Mucosa of rectum (tissue), 2 donors: ENCODE results near the gene PRMT2.

Experiments
- H3K27ac ChIP-seq, 2 donors: one replicate each; pipeline ENCODE4 v1.7.0; 2013; ENCODE audit warnings: inconsistent platforms in 2 of 2, low read depth in 2 of 2, low read length in 2 of 2
- H3K27me3 ChIP-seq, 2 donors: one replicate each; pipeline ENCODE4 v1.7.0; 2013; ENCODE audit warnings: low read length in 2 of 2; ENCODE audit not compliant: control insufficient read depth in 2 of 2, insufficient read depth in 2 of 2
- H3K36me3 ChIP-seq, 2 donors: one replicate each; pipeline ENCODE4 v1.7.0; 2013; ENCODE audit warnings: low read length in 2 of 2; ENCODE audit not compliant: control insufficient read depth in 2 of 2, insufficient read depth in 2 of 2
- H3K4me1 ChIP-seq, 2 donors: one replicate each; pipeline ENCODE4 v1.7.0; 2013; ENCODE audit warnings: low read length in 2 of 2, mild to moderate bottlenecking in 1 of 2; ENCODE audit not compliant: control insufficient read depth in 2 of 2, insufficient read depth in 2 of 2
- H3K4me3 ChIP-seq, 2 donors: one replicate each; pipeline ENCODE4 v1.7.0; 2013; ENCODE audit warnings: low read length in 2 of 2
- H3K9ac ChIP-seq, 2 donors: one replicate each; pipeline ENCODE4 v1.7.0; 2013; ENCODE audit warnings: low read length in 2 of 2, low read depth in 1 of 2, mild to moderate bottlenecking in 1 of 2
- H3K9me3 ChIP-seq, 2 donors: one replicate each; pipeline ENCODE4 v1.7.0; 2013; ENCODE audit warnings: low read length in 2 of 2; ENCODE audit not compliant: control insufficient read depth in 2 of 2
- donor health status: healthy.
- donor health status: Normal muscosa, but diverticular disease.

PRMT2 gene

DNA sequence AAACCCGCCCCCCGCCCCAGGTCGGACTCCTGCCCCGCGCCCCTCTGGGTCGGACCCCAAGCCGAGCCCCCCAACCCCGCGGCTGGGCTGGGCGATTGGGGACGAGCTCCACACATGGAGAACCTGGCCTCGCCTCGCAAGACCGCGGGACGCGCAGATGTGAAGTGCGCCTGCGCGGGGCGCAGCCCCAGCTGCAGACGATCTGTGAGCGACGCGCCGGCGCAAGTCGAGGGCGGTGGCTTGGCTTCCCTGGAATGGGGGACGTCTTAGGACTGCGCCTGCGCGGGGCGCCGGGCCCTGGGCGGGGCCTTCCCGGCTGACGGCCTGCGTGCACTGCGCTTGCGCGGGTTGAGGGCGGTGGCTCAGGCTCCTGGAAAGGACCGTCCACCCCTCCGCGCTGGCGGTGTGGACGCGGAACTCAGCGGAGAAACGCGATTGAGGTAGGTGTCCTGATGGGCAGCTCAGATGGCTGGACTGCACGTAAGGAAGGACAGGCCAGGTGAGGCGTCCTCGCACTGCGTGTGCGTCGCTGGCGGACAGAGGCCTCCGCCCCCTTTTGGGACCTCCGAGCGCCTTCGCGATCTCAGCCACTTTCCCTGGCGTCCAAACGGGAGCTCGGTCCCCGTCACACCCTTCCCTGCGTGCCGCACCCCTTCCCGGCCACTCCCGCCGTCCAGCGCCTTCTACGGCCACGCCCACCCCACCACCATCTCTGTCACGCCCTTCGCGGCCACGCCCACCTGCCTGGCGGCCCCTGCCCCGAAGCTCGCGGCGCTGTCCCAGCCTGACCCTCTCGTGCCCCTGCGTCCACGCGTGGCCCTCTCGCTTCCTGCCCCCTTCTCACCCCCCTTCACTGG lies at the start of gene PRMT2:
Gene PRMT2 (plus strand): TSS at position 351 of the 857 bp plus-strand sequence. CDS start 1,278 bp downstream, outside the sequence.
- H3K27ac ChIP-seq = peak within 1 kb of the TSS; percentile 100

DNA sequence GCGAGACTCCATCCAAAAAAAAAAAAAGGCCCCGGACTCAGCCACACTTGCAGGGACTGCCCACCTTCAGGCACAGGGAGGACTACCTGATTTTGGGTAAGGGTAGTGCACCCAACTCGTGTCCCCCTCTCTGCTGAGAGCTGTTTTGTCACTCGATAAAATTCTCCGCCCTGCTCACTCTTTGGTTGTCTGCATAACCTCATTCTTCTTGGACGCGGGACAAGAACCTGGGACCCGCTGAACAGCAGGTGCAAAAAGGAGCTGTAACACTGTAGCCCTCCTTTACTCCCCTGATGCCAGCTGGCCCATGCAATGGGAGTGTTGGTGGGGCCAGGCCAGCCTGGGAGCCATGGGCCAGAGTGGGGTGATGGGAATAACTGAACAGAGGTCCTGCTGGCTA lies 41.2 kb upstream of the PRMT2 start:
- Histone ChIP-seq H3K9ac (no peak overlapping the region), H3K4me1 (no peaks in the 10 kb centered on the region), H3K36me3 (no peaks in the 10 kb centered on the region), H3K27me3 (no peaks in the 10 kb centered on the region), H3K27ac (no peak overlapping the region), H3K4me3 (no peak overlapping the region), H3K9me3 (peaks cover 0 to 2% of the 10 kb centered on the region in 2 donors)

More for the DNA sequence above, at the start of gene PRMT2:
- H3K9me3 ChIP-seq = no peaks in the 10 kb centered on the region
- no peaks in the 10 kb centered on the region for H3K36me3 ChIP-seq
- H3K4me3 ChIP-seq = peak within 1 kb of the TSS; percentile 100
- peak within 1 kb of the TSS; percentile 99 for H3K9ac ChIP-seq
- H3K4me1 ChIP-seq = peaks cover 11 to 12% of the 10 kb centered on the region in 2 donors
- no peaks in the 10 kb centered on the region for H3K27me3 ChIP-seq

DNA sequence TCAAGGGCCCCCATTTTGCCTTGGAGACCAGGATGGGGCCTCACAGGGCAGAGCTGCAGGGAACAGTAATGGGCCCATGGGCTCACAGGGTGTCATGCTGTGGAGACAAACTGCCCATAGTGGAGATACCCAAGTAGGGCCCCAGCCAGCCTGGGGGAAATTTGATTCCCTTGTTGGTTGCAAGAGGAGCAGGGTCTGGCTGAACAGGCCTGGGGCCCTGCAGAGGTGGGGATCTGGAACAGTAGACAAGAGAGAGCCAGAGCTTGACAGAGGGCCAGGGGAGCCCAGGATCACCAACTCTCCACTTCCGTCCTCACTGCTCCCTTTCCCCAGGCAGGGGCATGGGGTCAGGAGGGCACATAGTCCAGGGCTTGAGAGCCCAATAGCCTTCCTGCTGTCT lies 39.3 kb upstream of the PRMT2 start:
- Histone ChIP-seq H3K27me3 (no peaks in the 10 kb centered on the region), H3K9me3 (peaks cover 0 to 2% of the 10 kb centered on the region in 2 donors), H3K4me1 (no peaks in the 10 kb centered on the region), H3K36me3 (no peaks in the 10 kb centered on the region), H3K27ac (no peak overlapping the region), H3K9ac (no peak overlapping the region), H3K4me3 (no peak overlapping the region)

GRCh38 chr21:46597031-46597430 lies 38.4 kb upstream of the PRMT2 start:
- Histone ChIP-seq H3K4me1 (no peaks in the 10 kb centered on the region), H3K4me3 (no peak overlapping the region), H3K36me3 (no peaks in the 10 kb centered on the region), H3K27ac (no peak overlapping the region), H3K27me3 (no peaks in the 10 kb centered on the region), H3K9ac (no peak overlapping the region), H3K9me3 (peaks cover 0 to 2% of the 10 kb centered on the region in 2 donors)

- Histone ChIP-seq H3K27ac (no peak overlapping the region), H3K36me3 (no peaks in the 10 kb centered on the region), H3K4me1 (no peaks in the 10 kb centered on the region), H3K4me3 (no peak overlapping the region), H3K9ac (no peak overlapping the region), H3K27me3 (no peaks in the 10 kb centered on the region), H3K9me3 (peaks cover 0 to 2% of the 10 kb centered on the region in 2 donors)
These were observed 37.6 kb upstream of the PRMT2 start for GRCh38 chr21:46597896-46598343.

DNA sequence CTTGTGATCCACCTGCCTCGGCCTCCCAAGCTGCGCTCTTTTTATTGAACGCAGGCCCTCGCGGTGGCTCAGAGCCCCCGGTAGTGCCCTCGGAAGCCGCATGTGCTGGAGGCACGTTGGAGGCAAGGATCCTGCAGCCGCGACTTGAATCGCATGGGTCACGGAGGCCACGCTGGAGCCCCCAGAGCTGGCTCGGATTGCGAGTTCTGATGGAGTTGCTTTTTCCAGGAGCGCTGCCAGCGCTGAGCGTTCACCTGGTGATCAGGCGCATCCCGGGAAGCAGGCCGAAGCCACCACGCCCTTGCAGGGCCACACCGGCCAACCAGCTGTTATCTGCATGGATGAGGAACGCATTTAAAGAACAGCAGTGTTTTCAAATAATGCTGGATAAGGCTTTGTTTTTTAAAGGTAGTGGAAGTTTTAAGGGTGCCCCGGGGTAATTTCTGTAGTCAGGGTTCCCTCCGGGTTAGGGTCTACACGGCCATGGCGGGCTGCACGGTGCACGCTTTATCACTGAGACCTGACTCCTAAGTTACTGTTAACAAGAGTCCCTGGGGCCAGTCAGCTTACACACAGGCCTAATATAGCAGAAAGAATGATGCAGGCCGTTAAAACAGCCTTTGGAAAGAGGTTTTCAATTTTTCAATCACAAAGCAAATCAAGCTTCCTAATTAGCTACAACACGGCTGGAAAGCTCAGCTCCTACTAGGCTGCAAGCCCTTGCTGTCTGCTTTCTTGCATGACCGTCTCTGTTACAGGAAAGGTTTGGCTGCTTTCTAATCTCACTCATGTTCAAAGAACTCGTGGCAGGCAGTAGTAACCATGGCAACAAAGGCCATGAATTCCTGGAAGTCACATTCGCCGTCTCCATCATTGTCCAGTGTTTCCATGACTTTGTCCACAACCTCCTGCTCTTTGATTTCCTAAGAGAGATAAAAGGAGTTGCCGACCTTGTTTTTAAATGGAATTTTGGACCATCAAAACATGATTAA lies 36.6 kb upstream of the PRMT2 start:
- Histone ChIP-seq H3K4me1 (no peaks in the 10 kb centered on the region), H3K27ac (no peak overlapping the region), H3K9ac (no peak overlapping the region), H3K4me3 (no peak overlapping the region), H3K27me3 (no peaks in the 10 kb centered on the region), H3K9me3 (peaks cover 0 to 2% of the 10 kb centered on the region in 2 donors), H3K36me3 (no peaks in the 10 kb centered on the region)

DNA sequence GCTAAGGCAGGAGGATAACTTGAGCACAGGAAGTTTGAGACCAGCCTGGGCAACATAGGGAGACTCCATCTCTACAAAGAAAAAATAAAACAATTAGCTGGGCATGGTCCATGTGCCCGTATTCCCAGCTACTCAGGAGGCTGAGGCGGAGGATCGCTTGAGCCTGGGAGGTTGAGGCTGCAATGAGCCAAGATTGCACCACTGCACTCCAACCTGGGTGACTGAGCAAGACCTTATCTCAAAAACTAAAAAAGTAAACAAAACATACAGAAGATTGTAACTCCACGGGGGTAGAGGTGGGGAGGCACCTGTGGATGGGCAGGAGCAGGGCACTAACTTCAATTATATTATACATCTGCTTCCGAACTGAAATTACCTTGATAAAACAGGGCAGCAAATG lies 35.2 kb upstream of the PRMT2 start:
- no peaks in the 10 kb centered on the region for H3K9me3 ChIP-seq
- H3K27ac ChIP-seq = no peak overlapping the region
- H3K4me1 ChIP-seq = peaks cover 0 to 3% of the 10 kb centered on the region in 2 donors
- no peaks in the 10 kb centered on the region for H3K36me3 ChIP-seq
- no peaks in the 10 kb centered on the region for H3K27me3 ChIP-seq
- no peak overlapping the region for H3K4me3 ChIP-seq
- H3K9ac ChIP-seq = no peak overlapping the region

GRCh38 chr21:46600978-46601377 lies 34.5 kb upstream of the PRMT2 start:
- H3K27ac ChIP-seq = no peak overlapping the region
- no peak overlapping the region for H3K9ac ChIP-seq
- no peaks in the 10 kb centered on the region for H3K27me3 ChIP-seq
- H3K4me1 ChIP-seq = peaks cover 0 to 5% of the 10 kb centered on the region in 2 donors
- H3K36me3 ChIP-seq = no peaks in the 10 kb centered on the region
- no peaks in the 10 kb centered on the region for H3K9me3 ChIP-seq
- no peak overlapping the region for H3K4me3 ChIP-seq

- no peaks in the 10 kb centered on the region for H3K36me3 ChIP-seq
- H3K4me3 ChIP-seq = no peak overlapping the region
- H3K27me3 ChIP-seq = no peaks in the 10 kb centered on the region
- H3K9me3 ChIP-seq = no peaks in the 10 kb centered on the region
- peaks cover 0 to 7% of the 10 kb centered on the region in 2 donors for H3K4me1 ChIP-seq
- no peak overlapping the region for H3K27ac ChIP-seq
- H3K9ac ChIP-seq = no peak overlapping the region
These were observed 32.2 kb upstream of the PRMT2 start for GRCh38 chr21:46603228-46603627.
